ENCODE data around the gene DLG2. TPM values are rescaled to one million over a fixed set of nuclear protein-coding genes. Genes with fewer than 3 reads are reported as not detected.

The DLG2 gene
- total and polyA plus RNA-seq, 2 of the 8 experiments (the other 6 are each of a cell fraction or from before 2014, with no cell fraction given) = 1.7 to 14.3 TPM

- Histone ChIP-seq H2BK15ac (ENCODE audit: low read length) (no peak overlapping the region), H2BK120ac (replicated peaks; ENCODE audit: low read depth, low read length) (no peak overlapping the region), H2BK20ac (ENCODE audit: low read length) (no peak overlapping the region), H3K23ac (ENCODE audit: insufficient read length) (no peak overlapping the region), H2BK12ac (ENCODE audit: low read depth, low read length) (no peak overlapping the region), H3K4me1 (replicated peaks in 1 of 4; ENCODE audit: control insufficient read depth in 3 of 4, insufficient read depth in 4 of 4, low read length in 3 of 4) (no peaks in the 10 kb centered on the region), H3K23me2 (ENCODE audit: low read depth, low read length) (no peaks in the 10 kb centered on the region), H2AK5ac (ENCODE audit: low read depth, low read length) (no peak overlapping the region), H4K8ac (ENCODE audit: extremely low read depth, insufficient read depth, low read length) (no peak overlapping the region), H3K36me3 (ENCODE audit: control insufficient read depth in 2 of 4, insufficient read depth in 4 of 4, low read length in 3 of 4) (no peaks in the 10 kb centered on the region), H3K4me2 (ENCODE audit: insufficient read depth in 1 of 2, low read depth in 2 of 2, low read length in 2 of 2) (no peak overlapping the region), H2BK5ac (ENCODE audit: low read depth, low read length) (no peak overlapping the region), H3K9ac (replicated peaks in 1 of 4; ENCODE audit: extremely low read depth in 1 of 4, low read depth in 3 of 4, low read length in 3 of 4) (no peak overlapping the region), H3K79me1 (ENCODE audit: low read depth, low read length) (no peaks in the 10 kb centered on the region), H3K79me2 (ENCODE audit: control insufficient read depth in 1 of 2, insufficient read depth in 2 of 2, low read length in 2 of 2) (no peaks in the 10 kb centered on the region), H3K56ac (replicated peaks; ENCODE audit: insufficient read length, low read depth, low read length) (no peak overlapping the region), H4K91ac (replicated peaks; ENCODE audit: insufficient read length, low read length) (no peak overlapping the region), H3K18ac (ENCODE audit: extremely low read depth, low read length) (no peak overlapping the region), H3K9me3 (ENCODE audit: insufficient read depth in 2 of 2, low read depth in 1 of 2, low read length in 1 of 2) (no peaks in the 10 kb centered on the region), H3K4me3 (ENCODE audit: extremely low read depth in 1 of 4, insufficient read depth in 2 of 4, low read depth in 3 of 4, low read length in 4 of 4) (no peak overlapping the region), H3K4ac (replicated peaks; ENCODE audit: insufficient read length, low read depth, low read length) (no peak overlapping the region), H4K5ac (ENCODE audit: insufficient read length, low read depth, low read length) (no peak overlapping the region), H4K20me1 (replicated peaks in 1 of 2; ENCODE audit: control insufficient read depth in 1 of 2, insufficient read depth in 2 of 2, low read length in 2 of 2) (no peaks in the 10 kb centered on the region), H3K14ac (ENCODE audit: insufficient read length) (no peak overlapping the region), H2AFZ (ENCODE audit: low read length) (no peak overlapping the region), H3K27ac (ENCODE audit: low read depth, low read length) (no peak overlapping the region), H3K27me3 (replicated peaks in 1 of 4; ENCODE audit: control insufficient read depth in 3 of 4, extremely low read depth in 1 of 4, insufficient read depth in 3 of 4, low read length in 3 of 4) (no peaks in the 10 kb centered on the region)
- ChIA-PET POLR2A (ENCODE audit: partially characterized antibody) (no interaction called here), CTCF (ENCODE audit: partially characterized antibody) (interaction anchor here (0.6 kb wide), 1 partner anchor 401 kb away, joined by 3 read pairs; no protein-coding TSS in a partner anchor)
- WGBS, 2 experiments (ENCODE audit: extremely low coverage in 1 of 2, insufficient coverage in 1 of 2, insufficient read length in 1 of 2, insufficient replicate concordance in 2 of 2, low coverage in 1 of 2, low lambda C conversion rate in 2 of 2, missing lambda C conversion rate in 1 of 2) = 94% methylated on average over 2 of the region's 2 CpGs; no CpG with 5 or more reads in 1 of the 2 experiments
- FAIRE-seq = no peak
- DNase-seq (ENCODE audit: low read depth in 1 of 2, low spot score in 2 of 2) = no peak
- TF ChIP-seq FOSL1 (IDR thresholded peaks at IDR 0.05; ENCODE audit: insufficient read depth, low read depth, low read length) (no peak), CBX5 (IDR thresholded peaks at IDR 0.05; ENCODE audit: low read depth, low read length) (no peak), KDM5A (IDR thresholded peaks at IDR 0.05; ENCODE audit: low read length) (no peak), EZH2 (IDR thresholded peaks at IDR 0.05; ENCODE audit: low read depth, low read length, severe bottlenecking) (no peak), CHD2 (IDR thresholded peaks at IDR 0.05; ENCODE audit: low read length) (no peak), SUZ12 (IDR thresholded peaks at IDR 0.05; ENCODE audit: low read length) (no peak), ASH2L (IDR thresholded peaks at IDR 0.05; ENCODE audit: low read length) (no peak), HDAC2 (IDR thresholded peaks at IDR 0.05; ENCODE audit: borderline replicate concordance in 1 of 2, low read depth in 2 of 2, low read length in 2 of 2) (no peak), SAP30 (IDR thresholded peaks at IDR 0.05; ENCODE audit: insufficient read depth, insufficient replicate concordance, low read length) (no peak), EGR1 (IDR thresholded peaks at IDR 0.05; ENCODE audit: borderline replicate concordance, low read depth, low read length) (no peak), HDAC6 (IDR thresholded peaks at IDR 0.05; ENCODE audit: low read depth, low read length) (no peak), RNF2 (IDR thresholded peaks at IDR 0.05; ENCODE audit: borderline replicate concordance, low read depth, low read length, missing control alignments, poor library complexity, severe bottlenecking) (no peak), SP4 (IDR thresholded peaks at IDR 0.05; ENCODE audit: low read length) (no peak), TAF1 (IDR thresholded peaks at IDR 0.05; ENCODE audit: low read depth, low read length) (no peak), BACH1 (IDR thresholded peaks at IDR 0.05; ENCODE audit: low read length) (no peak)
These were observed 1498.3 kb downstream of the DLG2 start for GRCh38 chr11:84128840-84129239.
